ENCODE data around the gene IP6K1. TPM values are rescaled to one million over a fixed set of nuclear protein-coding genes. Genes with fewer than 3 reads are reported as not detected.
A peak's percentile ranks its signal among the peaks of the same experiment; 100 is the strongest.
"Not testable (repeated sequence)": the region's sequence is repeated elsewhere in the genome, so short reads cannot be mapped to it uniquely, and the experiment has no call there.

IP6K1 gene
- total RNA-seq, 1 donor from 2014 or later = 18.5 TPM

DNA sequence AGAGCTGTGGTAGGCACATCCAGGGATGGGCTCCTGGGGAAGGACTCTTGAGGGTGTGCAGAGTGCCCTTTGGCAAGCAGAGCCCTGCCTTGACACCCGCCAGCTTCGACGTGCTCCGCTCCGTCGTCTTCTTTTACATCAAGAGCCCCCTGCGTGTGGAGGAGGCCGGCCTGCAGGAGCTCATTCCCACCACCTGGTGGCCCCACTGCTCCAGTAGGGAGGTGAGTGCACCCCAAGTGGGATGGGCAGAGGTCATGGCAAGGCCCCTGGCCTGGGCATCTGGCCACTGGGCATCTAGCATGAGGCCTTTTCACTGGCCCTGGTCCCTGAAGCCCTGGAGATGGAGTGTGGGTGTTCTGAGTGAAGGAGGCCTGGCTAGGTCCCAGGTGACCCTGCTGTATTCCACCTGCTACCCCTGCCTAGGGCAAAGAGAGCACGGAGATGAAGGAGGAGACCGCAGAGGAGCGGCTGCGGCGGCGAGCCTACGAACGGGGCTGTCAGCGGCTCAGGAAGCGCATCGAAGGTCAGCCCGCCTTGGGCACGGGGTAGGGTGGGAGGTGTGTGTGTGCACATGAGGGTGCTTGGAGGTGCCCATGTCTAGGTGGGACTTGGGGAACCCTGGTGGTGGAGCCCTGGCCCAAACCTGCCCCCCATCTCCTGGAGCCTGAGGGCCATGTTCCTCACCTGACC lies 84.8 kb downstream of the IP6K1 start:
- intact Hi-C loops (cut with micrococcal nuclease) = no loop called here
- DNase-seq (no peak), ATAC-seq (no peak)

DNA sequence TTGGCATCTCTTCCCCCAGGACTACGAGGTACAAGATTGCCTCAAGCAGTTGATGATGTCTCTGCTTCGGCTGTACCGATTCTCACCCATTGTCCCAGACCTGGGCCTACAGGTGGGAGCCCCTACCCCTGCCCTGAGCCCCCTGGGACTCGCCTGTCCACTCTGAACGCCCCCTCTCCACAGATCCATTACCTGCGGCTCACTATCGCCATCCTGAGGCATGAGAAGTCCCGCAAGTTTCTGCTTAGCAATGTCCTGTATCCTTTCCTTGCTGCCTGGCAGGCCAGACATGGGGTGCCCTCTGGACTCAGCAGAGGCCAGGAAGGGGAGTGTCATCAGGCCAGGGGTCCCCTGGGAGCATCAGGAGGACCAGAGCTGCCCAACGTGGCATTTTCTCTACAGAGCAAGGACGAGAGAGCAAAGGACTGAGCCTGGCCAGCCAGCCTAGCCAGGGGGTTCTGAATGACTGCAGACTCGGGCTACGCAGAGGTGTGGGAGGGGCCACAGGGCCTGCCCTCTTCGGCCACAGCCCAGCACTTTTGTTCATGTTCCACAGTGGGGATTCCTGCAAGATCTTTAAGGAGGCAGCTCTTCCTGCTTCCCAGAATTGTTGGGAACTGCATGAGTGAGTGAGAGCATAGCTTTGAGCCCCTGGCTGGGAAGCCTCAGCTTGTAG lies 85.8 kb downstream of the IP6K1 start:
- DNase-seq = no peak
- intact Hi-C loops (cut with micrococcal nuclease) = no loop called here

DNA sequence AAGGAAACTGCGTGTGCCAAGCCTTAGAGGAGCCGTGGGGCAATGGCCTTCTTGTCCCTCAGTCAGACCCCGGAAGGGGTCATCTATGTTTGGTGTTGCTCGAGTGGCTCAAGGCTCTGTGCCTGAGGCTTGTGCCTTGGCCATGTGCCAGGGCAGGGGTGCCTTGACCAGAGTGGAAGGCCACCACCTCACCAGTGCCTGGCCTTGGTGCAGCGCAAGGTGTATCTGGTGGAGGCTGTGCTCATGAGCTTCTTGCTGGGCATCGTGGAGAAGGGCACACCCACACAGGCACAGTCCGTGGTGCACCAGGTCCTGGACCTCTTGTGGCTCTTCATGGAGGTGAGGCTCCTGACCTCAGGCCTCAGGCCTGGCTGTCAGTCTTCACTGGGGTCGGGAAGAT lies 86.3 kb downstream of the IP6K1 start:
- ATAC-seq (no peak), DNase-seq (no peak)
- intact Hi-C loops (cut with micrococcal nuclease) = no loop called here

More for the DNA sequence above, 85.8 kb downstream of the IP6K1 start:
- no peak for ATAC-seq

DNA sequence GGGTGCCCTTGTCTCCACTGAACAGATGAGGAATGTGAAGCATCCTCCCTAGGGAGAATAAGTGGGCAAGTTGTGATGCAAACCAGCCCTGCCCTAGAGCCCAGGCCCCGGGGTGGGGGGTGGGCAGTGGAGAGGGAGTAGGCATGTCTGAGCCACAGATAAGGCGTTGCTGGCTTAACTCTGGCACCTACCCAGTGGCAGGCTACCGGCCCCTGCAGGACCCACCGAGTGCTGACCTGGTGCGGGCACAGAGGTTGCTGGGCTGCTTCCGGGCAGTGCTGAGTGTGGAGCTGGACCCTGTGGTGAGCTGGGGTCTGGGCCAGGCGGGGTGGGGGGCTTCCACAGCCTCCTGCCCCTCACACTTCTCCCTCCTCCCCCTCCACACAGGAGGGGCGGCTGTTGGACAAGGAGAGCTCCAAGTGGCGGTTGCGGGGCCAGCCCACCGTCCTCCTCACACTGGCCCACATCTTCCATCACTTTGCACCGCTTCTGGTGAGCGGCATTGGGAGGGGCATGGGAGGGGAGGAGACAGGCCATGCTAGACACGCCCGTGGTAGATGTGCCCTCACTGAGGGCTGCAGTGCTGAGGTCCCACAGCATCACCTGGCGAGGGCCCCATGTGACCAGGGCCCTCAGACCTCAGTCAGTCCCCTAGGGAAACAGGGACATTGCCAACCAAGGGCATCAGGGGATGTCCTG lies 86.9 kb downstream of the IP6K1 start:
- DNase-seq = no peak
- intact Hi-C loops (cut with micrococcal nuclease) = no loop called here
- peak; percentile 11 for ATAC-seq

DNA sequence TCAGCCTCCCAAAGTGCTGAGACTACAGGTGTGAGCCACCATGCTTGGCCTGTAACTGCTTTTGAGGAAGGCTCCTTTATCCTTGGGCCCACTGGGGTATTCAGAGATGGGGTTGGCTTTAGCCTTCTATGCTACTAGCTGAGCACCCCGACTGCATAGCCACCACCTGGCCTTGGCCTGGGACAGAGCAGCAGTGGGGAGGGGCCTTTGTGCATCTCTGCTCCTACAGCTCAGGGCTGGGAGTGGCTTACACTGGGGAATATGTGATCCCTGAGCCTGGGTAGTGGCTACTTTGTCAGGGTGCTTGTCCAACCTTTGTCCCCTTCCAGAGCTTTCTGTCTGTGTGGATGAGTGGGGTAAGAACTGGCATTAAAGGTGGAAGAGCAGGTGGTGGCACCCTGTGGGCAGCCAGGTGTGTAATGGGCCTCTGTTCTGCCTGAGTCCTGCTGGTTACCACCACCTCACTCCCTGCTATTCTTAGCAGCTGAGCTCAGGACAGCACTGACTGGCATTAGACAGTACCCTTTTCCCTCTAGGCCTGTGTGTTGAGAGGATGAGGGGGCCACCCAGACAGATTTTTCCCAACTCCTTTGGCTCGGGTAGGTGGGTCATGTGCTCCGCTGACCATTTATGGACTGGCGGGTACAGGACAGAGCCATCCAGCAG lies 90.9 kb downstream of the IP6K1 start:
- peak; percentile 82 for ATAC-seq
- intact Hi-C loops (cut with micrococcal nuclease); DNase-seq: not testable (repeated sequence)

DNA sequence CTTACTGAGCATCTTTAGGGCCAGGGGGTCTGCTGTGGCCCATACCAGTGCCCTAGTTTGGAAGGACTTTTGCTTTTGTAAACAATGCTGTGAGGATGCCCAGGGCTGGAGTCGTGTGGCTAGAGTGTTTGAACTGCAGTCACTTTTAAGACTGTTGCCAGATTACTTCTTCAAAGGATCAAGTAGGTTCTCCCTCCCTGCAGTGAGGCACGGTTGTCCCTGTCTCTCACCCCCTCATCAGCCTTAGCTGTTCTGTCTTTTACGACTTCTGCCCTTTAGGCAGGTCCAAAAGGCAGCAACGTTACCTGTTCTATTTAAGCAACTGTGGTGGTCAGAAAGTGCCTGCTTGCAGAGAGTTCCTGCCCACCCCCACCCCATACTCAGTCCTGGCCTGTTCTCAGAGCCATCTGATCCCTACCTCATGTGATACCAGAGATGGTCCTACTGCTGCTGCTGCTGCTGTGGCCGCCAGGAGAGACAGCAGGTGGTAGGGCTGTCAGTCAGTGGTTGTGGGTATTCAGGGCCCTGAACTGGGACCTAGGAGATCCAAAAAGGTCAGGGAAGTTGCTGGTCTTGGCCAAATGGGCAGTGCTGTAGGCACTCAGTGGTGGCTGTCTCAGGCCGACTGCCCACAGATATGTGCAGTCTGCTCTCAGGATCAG lies 91.8 kb downstream of the IP6K1 start:
- DNase-seq, ATAC-seq: not testable (repeated sequence)

DNA sequence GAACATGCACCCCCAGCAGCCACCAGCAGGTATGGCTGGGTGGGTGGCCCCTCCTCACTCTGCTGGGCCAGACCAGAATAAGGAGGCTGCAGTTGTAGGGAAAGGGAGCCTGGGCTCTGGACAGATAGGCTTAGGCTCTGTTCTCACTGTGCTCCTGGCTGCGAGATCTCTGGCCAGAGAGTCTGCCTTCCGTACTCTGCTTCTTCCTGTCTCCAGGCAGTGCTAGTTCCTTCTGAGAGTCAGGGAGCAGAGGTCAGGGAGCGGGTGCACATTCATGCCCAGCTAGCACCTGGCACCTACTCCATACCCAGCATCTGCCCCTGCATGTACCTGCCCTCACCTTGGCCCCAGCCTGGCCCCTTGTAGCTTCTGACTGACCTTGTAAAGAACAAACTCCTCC lies 94.9 kb downstream of the IP6K1 start:
- DNase-seq; intact Hi-C loops (cut with micrococcal nuclease); ATAC-seq: not testable (repeated sequence)

More for the DNA sequence above, 91.8 kb downstream of the IP6K1 start:
- intact Hi-C loops (cut with micrococcal nuclease) = not testable (repeated sequence)

DNA sequence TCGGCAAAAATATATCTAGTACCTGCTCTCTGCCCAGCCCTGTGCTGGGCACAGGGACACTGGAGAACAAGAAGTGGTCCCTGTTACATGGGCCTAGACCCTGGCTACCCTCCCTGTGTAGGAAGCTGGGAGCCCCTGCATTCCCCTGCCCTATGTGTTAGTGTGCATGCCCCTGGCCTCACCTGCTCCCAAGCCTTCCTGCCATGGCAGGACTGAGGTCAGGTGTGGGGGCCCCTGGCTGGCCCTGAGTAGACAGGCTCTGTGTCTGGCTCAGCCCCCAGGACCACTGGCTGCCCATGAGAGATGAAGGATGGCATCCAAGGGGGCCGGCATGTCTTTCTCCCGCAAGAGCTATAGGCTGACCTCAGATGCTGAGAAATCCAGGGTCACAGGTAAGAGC lies 95.5 kb downstream of the IP6K1 start:
- ATAC-seq; DNase-seq; intact Hi-C loops (cut with micrococcal nuclease): not testable (repeated sequence)

DNA sequence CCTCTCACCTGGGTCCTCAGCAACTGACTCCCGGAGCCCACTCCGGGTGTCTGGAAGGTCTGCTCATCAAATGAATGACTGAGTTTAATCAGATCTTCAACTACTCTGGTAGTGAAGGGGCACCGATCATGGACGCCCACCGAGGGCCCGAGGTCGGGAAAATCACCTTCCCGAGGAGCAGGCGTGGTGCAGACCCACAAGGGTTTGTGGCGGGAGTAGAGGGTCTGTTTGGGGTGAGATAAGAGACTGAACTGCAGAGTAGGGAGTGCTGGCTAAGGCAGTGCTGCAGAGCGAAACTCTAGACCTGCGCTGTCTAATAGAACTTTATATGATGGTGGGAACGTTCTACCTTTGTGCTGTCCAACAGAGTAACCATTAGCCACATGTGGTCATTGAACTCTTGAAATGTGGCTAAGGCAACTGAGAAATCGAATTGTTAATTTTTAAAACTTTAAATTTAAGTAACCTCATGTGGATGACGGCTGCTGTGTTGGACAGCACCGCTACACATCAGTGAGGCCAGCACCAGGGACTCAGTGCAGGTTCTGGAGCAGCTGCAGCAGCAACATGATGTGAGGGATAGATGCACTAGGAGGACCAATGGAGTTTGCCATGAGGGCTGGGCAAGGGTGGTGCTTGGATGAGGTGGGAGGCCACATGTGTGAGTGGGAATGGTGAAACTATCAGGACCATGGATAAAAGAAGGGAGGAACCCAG lies 96.3 kb downstream of the IP6K1 start:
- DNase-seq; ATAC-seq; intact Hi-C loops (cut with micrococcal nuclease): not testable (repeated sequence)

DNA sequence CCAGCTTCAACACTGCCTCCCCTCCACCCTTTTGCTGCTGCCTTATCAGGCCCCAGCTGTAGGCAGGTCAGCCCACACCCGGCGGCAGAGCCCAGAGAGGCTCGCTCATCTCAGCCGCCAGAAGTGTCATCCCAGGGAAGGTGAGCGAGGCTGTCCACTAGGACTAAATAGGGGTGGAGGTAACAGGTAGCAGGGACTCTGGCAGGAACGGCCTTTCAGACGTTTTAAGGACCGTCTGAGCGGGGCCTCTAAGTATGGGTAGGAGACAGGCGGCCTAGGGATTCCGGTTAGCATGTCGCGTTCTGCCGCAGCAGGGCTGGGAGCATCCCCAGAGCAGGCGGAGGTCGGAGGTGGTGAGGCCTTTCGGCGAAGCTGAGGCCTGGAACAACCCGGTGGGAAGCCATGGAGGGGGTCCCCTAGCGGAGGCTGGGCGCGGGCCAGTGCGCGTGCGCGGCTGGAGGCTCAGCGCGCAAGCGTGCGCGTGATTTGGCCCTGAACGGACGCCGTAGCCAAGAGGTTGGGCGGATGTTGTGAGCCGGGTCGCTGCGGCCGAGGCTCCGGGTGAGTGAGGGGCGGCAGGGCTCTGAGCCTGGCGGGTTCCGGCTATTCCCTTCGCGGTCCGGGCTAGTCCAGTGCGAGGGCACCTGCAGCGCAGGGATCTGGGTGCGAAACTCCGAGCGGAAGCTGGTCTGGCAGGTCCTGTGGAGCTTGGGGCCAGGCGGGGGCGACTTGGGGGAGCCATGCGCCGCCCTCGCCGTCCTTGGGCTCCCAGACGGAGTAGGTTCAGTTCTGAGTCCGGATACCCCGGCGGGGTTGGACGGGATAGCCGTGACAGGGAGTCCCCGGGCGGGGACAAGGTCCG lies 97.1 kb downstream of the IP6K1 start, which contains the start of the genes MST1 and RNF123:
TSS of gene MST1 (minus strand) at position 429 of the 862 bp plus-strand sequence. CDS start 783 bp downstream, outside the sequence.
TSS of gene RNF123 (plus strand) at position 512 of the 862 bp plus-strand sequence. CDS start 1,609 bp downstream, outside the sequence.
- DNase-seq (peak; percentile 96), ATAC-seq (peak; percentile 84)
- intact Hi-C loops (cut with micrococcal nuclease) = no loop called here

DNA sequence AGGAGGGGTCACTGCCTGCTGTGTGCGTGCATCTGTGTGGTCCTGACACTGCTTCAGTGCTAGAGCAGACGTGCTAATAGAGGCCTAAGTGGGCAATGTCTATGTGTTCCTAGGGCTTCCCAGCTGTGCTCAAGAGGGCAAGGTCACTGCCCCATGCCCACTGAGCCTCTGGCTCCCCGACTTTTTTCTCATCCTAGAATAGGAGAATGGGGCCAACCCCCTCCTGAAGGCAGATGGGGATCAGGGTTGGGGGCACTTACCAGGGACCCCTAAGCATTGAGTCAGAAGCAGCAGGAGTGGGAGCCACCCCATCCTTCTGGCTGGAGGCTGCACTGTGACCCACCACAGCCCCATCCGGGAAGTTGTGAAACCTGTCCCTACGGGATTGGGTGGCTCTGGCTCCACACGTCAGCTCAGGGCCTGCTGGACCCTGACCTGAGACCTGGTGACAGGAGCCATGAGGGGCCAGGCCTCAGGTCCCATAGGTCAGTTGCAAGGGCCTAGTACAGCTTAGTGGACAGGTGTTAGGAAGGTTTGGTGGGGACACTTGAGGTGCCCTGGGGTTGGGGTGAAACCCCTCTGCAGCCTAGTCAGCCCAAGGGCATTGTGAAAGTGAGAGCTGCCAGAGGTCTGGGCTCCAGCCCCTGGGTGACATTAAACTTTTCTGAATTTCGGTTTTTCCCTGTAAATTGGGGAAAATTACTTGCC lies 97.8 kb downstream of the IP6K1 start:
- DNase-seq; ATAC-seq; intact Hi-C loops (cut with micrococcal nuclease): not testable (repeated sequence)

DNA sequence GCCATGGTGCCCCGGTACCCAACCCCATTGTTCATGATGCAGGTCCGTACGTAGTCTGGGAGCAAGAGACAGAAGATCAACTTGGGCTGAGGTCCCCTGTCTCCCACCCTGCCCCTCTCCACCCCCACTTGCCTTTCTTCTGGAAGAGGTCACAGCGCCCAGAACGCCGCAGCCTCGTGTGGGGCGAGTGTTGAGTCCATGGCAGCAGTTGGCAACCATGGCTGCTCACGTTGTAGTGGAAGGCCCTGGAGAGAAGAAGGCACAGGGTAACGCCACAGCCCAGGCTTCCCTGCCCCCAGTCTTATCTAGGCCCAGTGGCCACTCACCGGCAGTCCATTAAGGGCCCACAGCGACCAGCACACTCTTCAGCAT lies 98.9 kb downstream of the IP6K1 start:
- intact Hi-C loops (cut with micrococcal nuclease); ATAC-seq; DNase-seq: not testable (repeated sequence)

DNA sequence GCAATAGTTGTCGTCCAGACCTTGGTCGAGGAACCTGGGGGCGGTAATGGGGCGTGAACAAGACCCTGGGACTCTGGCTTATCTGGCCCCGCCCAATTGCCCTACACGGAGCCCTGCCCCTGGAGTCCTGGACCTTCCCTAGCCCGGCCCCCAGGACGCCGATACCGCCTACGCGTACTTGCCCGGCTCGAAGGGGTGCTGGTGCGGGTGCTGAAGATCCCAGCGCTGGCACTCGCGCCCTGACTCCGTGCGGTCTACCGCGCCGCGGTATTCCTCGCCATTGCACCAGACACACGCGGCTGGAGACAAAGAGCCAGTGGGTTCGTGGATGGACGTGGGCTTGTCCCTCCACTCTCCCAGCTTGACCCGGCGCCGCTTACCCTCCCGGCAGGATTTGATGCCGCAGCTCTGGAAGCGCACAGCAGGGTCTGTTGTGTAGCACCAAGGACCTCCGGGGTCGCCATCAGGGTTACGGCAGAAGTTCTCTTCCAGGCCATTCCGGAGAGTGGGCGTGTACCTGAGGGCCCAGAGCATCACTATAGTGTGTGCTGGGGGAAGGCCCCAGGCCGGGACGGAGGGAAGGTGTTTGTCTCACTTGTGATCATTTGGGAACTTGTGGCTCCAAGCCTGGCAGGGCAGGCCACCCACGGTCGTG lies 99.4 kb downstream of the IP6K1 start:
- DNase-seq (peak; percentile 67), ATAC-seq (peak; percentile 53)
- intact Hi-C loops (cut with micrococcal nuclease) = not testable (repeated sequence)

DNA sequence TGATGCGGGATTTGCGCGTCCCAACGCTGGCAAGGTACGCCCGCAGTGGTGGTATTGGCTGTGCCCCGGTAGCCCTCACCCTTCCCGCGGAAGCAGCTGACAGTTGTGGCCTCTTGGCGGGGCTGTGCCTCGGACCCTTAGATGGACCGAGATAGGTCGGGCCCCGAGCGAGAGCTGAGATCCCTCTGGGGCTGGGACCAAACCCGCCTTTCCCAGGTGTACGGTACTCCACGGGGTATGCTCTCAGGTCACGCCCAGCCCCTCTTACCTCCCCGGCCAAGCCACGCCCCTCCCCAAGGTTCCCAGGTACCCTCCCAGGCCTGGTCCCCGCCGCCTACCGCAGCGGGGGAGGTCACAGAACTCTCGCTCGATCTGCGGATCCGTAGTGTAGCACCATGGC lies 100.0 kb downstream of the IP6K1 start:
- DNase-seq; intact Hi-C loops (cut with micrococcal nuclease): not testable (repeated sequence)
- ATAC-seq = peak; percentile 3

DNA sequence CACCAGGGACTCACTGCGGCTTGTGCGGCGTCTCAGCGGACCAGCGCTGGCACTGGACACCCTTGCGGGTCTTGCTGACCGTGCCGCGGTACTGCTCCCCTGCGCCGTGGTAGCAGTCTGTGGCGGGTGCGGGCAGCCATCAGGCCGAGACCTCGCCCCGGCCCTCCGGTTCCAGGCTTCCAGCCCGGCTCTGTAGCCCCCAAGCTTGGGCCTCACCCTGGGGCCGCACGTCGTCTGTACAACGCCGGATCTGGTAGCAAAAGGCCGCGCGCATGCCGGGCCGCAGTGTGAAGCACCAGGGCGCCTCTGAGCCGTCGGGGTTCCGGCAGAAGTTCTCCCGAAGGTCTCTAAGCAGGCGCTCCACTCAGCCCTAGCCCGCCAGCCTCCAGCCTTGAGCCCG lies 100.5 kb downstream of the IP6K1 start:
- intact Hi-C loops (cut with micrococcal nuclease); ATAC-seq; DNase-seq: not testable (repeated sequence)

DNA sequence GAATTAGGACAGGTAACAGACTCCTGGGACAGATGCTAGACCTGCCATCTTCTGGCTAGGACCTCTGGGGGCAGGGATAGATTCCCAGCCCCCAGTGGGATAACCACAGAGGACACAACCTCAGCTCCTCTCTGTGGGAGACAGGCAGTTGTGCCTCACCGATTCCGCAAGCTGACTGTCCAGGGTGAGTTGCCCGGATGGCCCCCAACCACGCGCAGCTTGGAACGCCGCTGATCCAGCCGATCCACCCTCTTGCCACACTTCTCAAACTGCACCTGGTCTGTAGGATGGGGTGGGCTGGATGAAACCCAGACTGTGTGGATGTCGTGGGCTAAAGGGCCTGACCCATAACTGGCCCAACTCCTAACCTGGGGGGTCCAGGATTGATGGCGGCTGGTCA lies 101.2 kb downstream of the IP6K1 start:
- intact Hi-C loops (cut with micrococcal nuclease); ATAC-seq; DNase-seq: not testable (repeated sequence)

Measured in left ventricle myocardium superior (tissue), 1 donor.